Urothelium cell line (cell line): Measurements from ENCODE around the gene STPG1.

ENCODE experiments used
- DNase-seq: peaks from one replicate; pipeline ENCODE4 v3.0.0; 2011; ENCODE audit warnings: low spot score, mixed read lengths
- FAIRE-seq: peaks from 2 replicates; lab custom pipeline; 2011; peaks lifted over from hg19 to GRCh38; lab: Jason Lieb, UNC

STPG1 gene

GRCh38 chr1:24374891-24375786 lies 38.4 kb downstream of the STPG1 start:
- FAIRE-seq: no peak
- peak; percentile 58 for DNase-seq

GRCh38 chr1:24373710-24374109 lies 39.9 kb downstream of the STPG1 start:
- DNase-seq: no peak
- no peak for FAIRE-seq

GRCh38 chr1:24373044-24373443 lies 40.5 kb downstream of the STPG1 start:
- DNase-seq: no peak
- no peak for FAIRE-seq

- FAIRE-seq (no peak), DNase-seq (no peak)
Observed at GRCh38 chr1:24369801-24370200, 43.8 kb downstream of the STPG1 start.

GRCh38 chr1:24369199-24369598 lies 44.4 kb downstream of the STPG1 start:
- FAIRE-seq (no peak), DNase-seq (no peak)

- DNase-seq (no peak), FAIRE-seq (no peak)
Observed at GRCh38 chr1:24366707-24367106, 46.9 kb downstream of the STPG1 start.

GRCh38 chr1:24364975-24365678 lies 48.5 kb downstream of the STPG1 start:
- no peak for FAIRE-seq
- peak; percentile 73 for DNase-seq

GRCh38 chr1:24364605-24364974 lies 49.0 kb downstream of the STPG1 start:
- DNase-seq (no peak), FAIRE-seq (no peak)

- DNase-seq (no peak), FAIRE-seq (no peak)
Observed at GRCh38 chr1:24363994-24364393, 49.6 kb downstream of the STPG1 start.

GRCh38 chr1:24362982-24363614 lies 50.5 kb downstream of the STPG1 start:
- no peak for FAIRE-seq
- DNase-seq: peak; percentile 40

GRCh38 chr1:24362396-24362795 lies 51.2 kb downstream of the STPG1 start:
- no peak for FAIRE-seq
- no peak for DNase-seq

GRCh38 chr1:24361811-24362210 lies 51.8 kb downstream of the STPG1 start:
- no peak for DNase-seq
- no peak for FAIRE-seq

GRCh38 chr1:24360681-24361080 lies 52.9 kb downstream of the STPG1 start:
- DNase-seq: no peak
- FAIRE-seq: no peak

- FAIRE-seq: no peak
Observed at GRCh38 chr1:24357038-24357437, 56.5 kb downstream of the STPG1 start.

GRCh38 chr1:24355466-24355865 lies 58.1 kb downstream of the STPG1 start:
- FAIRE-seq: no peak

More at GRCh38 chr1:24357038-24357437, 56.5 kb downstream of the STPG1 start:
- DNase-seq: no peak

GRCh38 chr1:24353292-24353891 lies 60.2 kb downstream of the STPG1 start:
- FAIRE-seq (peak; percentile 52), DNase-seq (no peak)

More at GRCh38 chr1:24355466-24355865, 58.1 kb downstream of the STPG1 start:
- no peak for DNase-seq

GRCh38 chr1:24351918-24352627 lies 61.5 kb downstream of the STPG1 start:
- no peak for FAIRE-seq

GRCh38 chr1:24351247-24351646 lies 62.3 kb downstream of the STPG1 start:
- FAIRE-seq (no peak), DNase-seq (no peak)

More at GRCh38 chr1:24351918-24352627, 61.5 kb downstream of the STPG1 start:
- DNase-seq: peak; percentile 38

- no peak for DNase-seq
- FAIRE-seq: peak; percentile 13
Observed at GRCh38 chr1:24349891-24350290, 63.7 kb downstream of the STPG1 start.

- FAIRE-seq (no peak), DNase-seq (no peak)
Observed at GRCh38 chr1:24348196-24348595, 65.4 kb downstream of the STPG1 start.
